ENCODE results near the gene HACL1.

DNA sequence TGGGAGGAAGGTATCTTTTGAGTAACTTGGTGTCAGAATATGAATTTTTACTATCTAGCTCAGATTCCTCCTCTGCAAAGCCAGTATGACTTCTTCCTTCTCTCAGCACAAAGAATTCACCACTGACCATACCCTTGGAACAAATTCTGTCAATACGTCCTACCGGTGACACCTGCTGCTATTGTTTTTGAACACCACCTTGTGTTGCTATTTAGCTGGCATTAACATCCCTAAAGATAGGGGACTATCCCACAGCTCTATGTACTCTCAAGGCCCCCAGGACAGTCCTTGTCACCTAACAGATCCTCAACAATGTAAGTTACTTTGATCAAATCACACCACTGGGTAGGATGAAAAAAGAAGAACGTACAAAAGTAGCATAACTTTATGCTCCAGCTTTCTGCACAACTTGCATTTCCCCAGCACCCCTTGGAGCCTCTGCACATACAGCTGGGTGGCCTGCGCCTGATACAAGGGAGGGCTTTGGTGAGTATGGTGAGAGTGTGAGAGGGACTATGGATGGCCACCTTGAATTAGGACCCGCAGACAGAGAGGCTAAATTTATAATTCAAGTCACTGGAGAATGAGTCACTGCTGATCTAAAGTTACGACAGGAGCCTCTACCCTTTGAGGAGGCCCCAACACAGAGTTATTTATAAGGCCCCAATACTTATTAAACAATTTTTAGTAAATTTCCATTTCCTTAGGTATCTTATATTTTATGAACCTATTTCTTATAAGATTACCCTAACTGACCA lies 77.5 kb downstream of the HACL1 start:
- TF ChIP-seq, protein P1, sequence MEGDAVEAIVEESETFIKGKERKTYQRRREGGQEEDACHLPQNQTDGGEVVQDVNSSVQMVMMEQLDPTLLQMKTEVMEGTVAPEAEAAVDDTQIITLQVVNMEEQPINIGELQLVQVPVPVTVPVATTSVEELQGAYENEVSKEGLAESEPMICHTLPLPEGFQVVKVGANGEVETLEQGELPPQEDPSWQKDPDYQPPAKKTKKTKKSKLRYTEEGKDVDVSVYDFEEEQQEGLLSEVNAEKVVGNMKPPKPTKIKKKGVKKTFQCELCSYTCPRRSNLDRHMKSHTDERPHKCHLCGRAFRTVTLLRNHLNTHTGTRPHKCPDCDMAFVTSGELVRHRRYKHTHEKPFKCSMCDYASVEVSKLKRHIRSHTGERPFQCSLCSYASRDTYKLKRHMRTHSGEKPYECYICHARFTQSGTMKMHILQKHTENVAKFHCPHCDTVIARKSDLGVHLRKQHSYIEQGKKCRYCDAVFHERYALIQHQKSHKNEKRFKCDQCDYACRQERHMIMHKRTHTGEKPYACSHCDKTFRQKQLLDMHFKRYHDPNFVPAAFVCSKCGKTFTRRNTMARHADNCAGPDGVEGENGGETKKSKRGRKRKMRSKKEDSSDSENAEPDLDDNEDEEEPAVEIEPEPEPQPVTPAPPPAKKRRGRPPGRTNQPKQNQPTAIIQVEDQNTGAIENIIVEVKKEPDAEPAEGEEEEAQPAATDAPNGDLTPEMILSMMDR (optimal IDR thresholded peaks at IDR 0.05 in 1 of 3, IDR thresholded peaks at IDR 0.05 in 1 of 3, conservative IDR thresholded peaks at IDR 0.05 in 1 of 3; ENCODE audit: extremely low read depth in 1 of 3, insufficient read depth in 2 of 3, low read length in 3 of 3): no peak
- TF ChIP-seq EZH2 (IDR thresholded peaks at IDR 0.05; ENCODE audit: low read length): no peak
